HUES6 (cell line): ENCODE results near the gene DNAJA3.

Experiments used
- H3K27ac ChIP-seq: 2 replicates; pipeline ENCODE4 v1.7.0; 2013; ENCODE audit warnings: low read depth, mild to moderate bottlenecking, low read length, inconsistent platforms
- H3K27me3 ChIP-seq: 2 replicates; pipeline ENCODE4 v1.6.1; 2013; ENCODE audit warnings: low read length; ENCODE audit not compliant: control insufficient read depth, insufficient read depth
- H3K36me3 ChIP-seq: 2 replicates; pipeline ENCODE4 v1.6.1; 2013; ENCODE audit warnings: low read length; ENCODE audit not compliant: control insufficient read depth, insufficient read depth
- H3K4me1 ChIP-seq: 2 replicates; pipeline ENCODE4 v1.6.1; 2013; ENCODE audit warnings: low read length; ENCODE audit not compliant: control insufficient read depth, insufficient read depth
- H3K4me3 ChIP-seq: 2 replicates; pipeline ENCODE4 v1.5.1; 2013; ENCODE audit warnings: low read depth, low read length
- H3K9ac ChIP-seq: one replicate; pipeline ENCODE4 v1.6.1; 2013; ENCODE audit warnings: mild to moderate bottlenecking, low read length
- H3K9me3 ChIP-seq: 2 replicates; pipeline ENCODE4 v1.6.1; 2013; ENCODE audit warnings: low read depth, low read length; ENCODE audit not compliant: control insufficient read depth, insufficient read depth

The DNAJA3 gene

DNA sequence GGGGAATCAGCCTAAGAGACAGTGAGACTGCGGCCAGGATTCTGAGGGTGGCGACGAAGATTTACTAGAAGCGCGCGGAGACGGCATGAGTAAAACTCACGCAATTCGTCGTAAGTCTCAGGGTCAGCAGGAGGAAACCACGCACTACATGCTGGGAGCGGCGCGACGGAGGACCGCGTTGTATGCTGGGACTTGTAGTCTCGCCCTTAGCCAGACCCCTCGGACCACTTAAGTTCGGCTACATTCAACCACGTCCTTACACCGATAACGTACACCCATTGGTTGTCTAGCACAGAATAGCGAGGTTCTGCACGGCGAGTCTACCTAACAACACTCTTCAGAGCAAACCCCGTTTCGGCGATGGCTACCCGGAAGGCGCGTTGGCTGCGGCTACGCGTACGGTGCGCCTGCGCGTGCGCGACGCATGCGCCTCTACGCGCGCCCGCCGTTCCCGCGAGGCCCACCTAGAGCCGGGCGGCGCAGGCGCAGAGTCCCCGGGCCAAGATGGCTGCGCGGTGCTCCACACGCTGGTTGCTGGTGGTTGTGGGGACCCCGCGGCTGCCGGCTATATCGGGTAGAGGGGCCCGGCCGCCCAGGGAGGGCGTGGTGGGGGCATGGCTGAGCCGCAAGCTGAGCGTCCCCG is at the start of gene DNAJA3:
DNAJA3 (plus strand) TSS at position 491 of the 643 bp plus-strand sequence; CDS start at position 505, 14 bp downstream.
- Histone ChIP-seq H3K4me3 (peak within 1 kb of the TSS; percentile 88), H3K4me1 (peaks cover 8% of the 10 kb centered on the region; the same call in 1 of the 2 replicates), H3K36me3 (peaks cover 5% of the 10 kb centered on the region), H3K9me3 (no peaks in the 10 kb centered on the region), H3K27ac (peak within 1 kb of the TSS; percentile 80), H3K9ac (peak within 1 kb of the TSS; percentile 96), H3K27me3 (no peaks in the 10 kb centered on the region)

DNA sequence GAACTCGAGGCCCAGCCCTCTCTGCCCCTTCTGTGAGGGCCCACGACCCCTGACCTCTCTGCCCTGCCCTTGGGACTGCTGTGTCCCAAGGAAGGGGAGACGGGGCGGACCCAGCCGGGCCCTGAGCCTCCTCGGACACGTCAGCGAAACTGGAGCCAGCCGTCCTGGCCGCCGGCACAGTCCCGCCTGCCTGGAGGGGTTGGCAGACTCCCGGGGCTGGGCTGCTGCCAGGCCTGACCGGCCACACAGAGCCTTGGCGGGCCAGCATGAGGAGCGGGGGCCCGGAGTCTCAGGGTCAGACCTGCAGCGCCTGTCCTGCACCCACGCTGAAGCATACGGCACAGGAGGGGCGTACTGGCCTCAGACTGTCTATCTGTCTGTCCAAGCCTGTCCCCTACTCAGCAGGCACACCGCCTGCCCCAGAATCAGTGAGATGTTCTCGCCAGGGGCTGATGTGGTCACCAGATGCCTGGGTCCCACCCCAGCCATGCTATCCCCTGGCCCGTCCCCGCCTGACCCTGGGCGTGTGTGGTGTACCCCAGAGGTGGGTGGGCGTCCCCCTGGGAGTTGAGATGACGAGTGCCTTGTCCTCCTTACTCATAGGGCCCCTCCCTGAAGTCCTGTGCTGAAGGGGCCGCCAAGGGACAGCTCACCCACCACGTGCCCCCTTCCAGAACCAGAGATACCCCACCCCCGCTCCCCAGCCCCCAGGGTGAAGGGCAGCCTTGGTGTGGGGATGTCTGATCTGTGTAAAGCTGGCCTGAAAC is 49.4 kb upstream of the DNAJA3 start:
- no peaks in the 10 kb centered on the region for H3K9me3 ChIP-seq
- peak overlapping the region; percentile 38 for H3K9ac ChIP-seq
- peak overlapping the region; percentile 31; the same call in 1 of the 2 replicates for H3K27ac ChIP-seq
- H3K36me3 ChIP-seq: peaks cover 5% of the 10 kb centered on the region; the same call in 1 of the 2 replicates
- H3K4me1 ChIP-seq: peaks cover 71% of the 10 kb centered on the region
- no peak overlapping the region for H3K4me3 ChIP-seq
- no peaks in the 10 kb centered on the region for H3K27me3 ChIP-seq

DNA sequence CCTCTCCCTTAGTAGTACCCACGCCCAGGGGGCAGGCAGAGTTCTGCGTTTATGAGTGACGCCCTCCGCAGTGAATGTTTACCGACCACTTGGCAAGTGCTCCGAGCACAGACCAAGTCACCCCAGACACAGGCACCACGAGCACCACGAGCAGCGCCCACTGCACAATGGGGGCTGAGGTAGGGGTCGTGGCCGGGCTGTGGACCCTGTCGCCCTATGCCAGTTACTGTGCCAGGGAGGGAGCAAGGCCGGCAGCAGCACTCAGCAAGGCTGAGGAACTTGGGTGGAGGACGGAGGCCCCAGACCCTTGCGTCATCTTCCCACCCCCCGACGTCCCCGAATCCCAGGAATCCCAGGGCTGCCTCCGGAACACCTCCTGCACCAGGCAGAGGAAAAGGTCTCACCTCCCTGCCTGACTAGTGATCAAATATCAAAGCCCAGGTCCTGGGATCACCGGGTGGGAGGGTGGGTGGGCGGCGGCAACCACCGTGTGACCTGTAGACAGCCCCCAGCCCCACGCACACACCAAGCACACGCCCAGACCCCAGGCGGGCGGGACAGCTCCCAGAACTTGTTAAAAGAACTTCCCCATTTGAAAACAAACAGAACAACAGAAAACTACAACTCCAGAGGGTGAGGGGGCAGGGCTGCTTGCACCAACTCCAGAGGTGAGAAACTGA is 48.6 kb upstream of the DNAJA3 start:
- peaks cover 7% of the 10 kb centered on the region for H3K36me3 ChIP-seq
- no peak overlapping the region for H3K4me3 ChIP-seq
- H3K27me3 ChIP-seq: no peaks in the 10 kb centered on the region
- peaks cover 69% of the 10 kb centered on the region for H3K4me1 ChIP-seq
- peak overlapping the region; percentile 31; the same call in 1 of the 2 replicates for H3K27ac ChIP-seq
- H3K9me3 ChIP-seq: no peaks in the 10 kb centered on the region
- peak overlapping the region; percentile 38 for H3K9ac ChIP-seq

DNA sequence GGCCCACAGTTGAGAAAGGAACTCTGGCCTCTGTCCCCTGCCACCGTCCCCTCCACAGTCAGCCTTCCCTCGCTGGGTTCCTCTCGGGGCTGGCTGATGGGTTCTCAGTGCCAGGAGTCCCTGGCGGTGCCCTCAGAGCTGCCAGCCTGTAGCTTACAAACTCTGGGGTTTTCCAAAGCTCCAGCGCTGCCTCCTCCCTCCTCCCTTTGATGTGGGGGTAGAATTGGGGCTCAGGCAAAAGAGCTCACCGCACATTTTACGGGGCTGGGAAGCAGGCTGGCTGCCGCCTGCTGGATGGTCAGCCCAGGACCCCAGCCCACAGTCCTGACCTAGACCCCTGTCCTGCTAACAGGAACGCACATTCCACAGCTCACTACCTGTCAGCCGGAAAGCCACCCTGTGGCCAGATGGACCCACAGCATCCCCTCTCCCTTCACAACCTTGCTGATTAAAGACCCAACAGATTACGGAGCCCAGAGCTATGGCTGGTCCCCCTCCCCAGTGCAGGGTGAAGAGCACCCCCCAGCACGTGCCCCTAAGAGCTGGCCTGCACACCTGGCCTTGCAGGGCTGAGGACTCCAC is 48.0 kb upstream of the DNAJA3 start:
- no peak overlapping the region for H3K4me3 ChIP-seq
- peaks cover 66% of the 10 kb centered on the region for H3K4me1 ChIP-seq
- H3K36me3 ChIP-seq: peaks cover 10% of the 10 kb centered on the region
- no peaks in the 10 kb centered on the region for H3K27me3 ChIP-seq
- H3K27ac ChIP-seq: no peak overlapping the region
- no peak overlapping the region for H3K9ac ChIP-seq
- no peaks in the 10 kb centered on the region for H3K9me3 ChIP-seq

DNA sequence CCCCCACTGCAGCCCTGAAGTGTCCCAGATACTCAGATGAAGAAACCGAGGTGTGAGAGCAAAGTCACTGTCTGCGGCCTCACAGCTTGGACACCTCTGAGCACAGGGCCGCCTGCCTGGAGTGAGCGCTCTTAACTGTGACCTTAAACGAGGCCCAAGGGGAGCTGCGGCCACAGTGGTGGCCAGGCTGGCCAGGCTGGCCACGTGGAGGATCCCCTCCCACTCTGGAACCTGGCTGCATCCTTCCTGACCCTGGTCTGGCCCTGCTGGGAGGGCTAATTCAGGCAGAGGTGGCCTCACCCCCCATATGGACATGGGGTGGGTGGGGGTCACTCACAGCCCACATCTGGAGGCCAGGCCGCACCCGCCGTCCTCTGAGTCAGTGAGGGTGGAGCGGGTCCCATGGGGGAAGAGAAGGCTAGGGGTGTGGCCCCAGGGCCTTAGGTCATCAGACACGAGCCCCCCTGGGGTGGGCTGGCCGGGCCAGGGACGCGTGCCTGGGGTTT is 47.5 kb upstream of the DNAJA3 start:
- H3K36me3 ChIP-seq: peaks cover 13% of the 10 kb centered on the region
- no peak overlapping the region for H3K27ac ChIP-seq
- no peak overlapping the region for H3K9ac ChIP-seq

DNA sequence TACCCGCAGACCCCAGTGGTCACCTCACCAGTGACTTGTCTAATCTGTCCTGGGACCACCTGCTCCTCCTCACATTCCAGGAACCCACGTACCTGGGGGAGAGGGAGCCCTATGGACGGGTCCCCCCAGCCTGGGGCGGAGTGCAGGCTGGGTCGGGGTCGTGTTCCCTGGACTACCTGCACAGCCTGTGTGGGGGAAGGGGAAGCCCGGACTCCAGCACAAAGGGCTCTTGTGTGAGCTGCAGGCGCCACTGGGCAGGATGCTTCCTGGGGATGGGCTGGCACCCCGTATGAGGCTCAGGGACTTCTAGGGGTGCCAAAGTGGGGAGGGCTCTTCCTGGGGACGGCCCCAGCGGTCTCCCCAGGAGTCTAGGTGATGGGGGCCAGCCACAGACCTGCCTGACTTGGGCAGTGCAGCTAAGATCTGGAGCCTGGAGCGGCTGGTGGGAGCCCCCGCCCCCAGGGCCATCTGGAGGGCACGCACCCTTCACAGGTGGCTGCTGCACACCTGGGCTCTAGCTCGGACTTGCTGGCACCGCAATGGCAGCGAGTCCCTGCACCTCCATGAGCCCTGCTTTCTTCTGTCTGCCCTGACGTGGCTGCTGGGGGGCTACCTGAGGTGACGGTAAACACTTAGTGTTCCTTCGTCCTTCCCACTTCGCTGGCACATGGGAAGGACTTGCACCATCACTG is 46.5 kb upstream of the DNAJA3 start:
- no peak overlapping the region for H3K4me3 ChIP-seq
- no peaks in the 10 kb centered on the region for H3K9me3 ChIP-seq
- peaks cover 52% of the 10 kb centered on the region for H3K4me1 ChIP-seq
- H3K27ac ChIP-seq: no peak overlapping the region
- no peaks in the 10 kb centered on the region for H3K27me3 ChIP-seq
- H3K36me3 ChIP-seq: peaks cover 13% of the 10 kb centered on the region
- H3K9ac ChIP-seq: no peak overlapping the region

More for the DNA sequence above, 47.5 kb upstream of the DNAJA3 start:
- H3K9me3 ChIP-seq: no peaks in the 10 kb centered on the region
- H3K4me1 ChIP-seq: peaks cover 60% of the 10 kb centered on the region
- no peak overlapping the region for H3K4me3 ChIP-seq
- no peaks in the 10 kb centered on the region for H3K27me3 ChIP-seq

DNA sequence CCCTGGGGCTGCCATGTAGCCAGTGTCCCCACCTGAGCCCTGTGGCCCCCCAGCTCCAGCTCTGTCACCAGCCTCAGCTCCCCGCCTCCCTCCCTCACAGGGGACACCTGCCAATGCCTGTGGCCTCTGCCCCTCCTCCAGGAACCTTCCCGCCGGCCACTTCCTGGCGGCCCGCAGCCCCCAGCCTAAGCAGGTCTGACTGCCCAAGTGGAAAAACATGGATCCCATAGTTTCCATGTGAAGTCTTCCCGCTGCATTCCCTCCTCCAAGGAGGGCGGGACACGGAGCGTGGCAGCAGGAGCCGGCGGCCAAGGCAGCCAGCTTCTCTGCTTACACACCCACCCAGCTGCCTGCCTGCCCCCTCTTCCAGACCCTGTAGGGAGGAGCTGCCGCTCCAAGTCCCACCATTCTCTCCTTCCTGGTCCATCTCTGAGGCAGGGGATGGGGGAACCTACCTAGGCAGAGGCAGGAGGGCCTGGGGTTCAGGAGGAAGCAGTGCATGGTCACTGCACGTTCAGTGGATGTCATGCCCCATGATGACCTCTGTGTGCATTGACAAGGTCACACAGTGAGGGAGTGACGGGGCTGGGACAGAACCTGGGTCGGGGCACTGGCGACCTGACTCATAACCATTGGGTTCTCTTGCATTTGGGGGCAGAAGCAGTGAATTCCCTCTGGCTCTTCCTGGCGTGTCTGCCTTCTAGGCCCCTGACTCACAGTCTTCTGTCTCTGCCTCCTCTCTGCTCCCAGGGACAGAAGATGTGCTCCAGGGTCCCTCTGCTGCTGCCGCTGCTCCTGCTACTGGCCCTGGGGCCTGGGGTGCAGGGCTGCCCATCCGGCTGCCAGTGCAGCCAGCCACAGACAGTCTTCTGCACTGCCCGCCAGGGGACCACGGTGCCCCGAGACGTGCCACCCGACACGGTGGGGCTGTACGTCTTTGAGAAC is 45.3 kb upstream of the DNAJA3 start:
- H3K9ac ChIP-seq: peak overlapping the region; percentile 24
- no peak overlapping the region for H3K4me3 ChIP-seq
- no peaks in the 10 kb centered on the region for H3K9me3 ChIP-seq
- peaks cover 41% of the 10 kb centered on the region for H3K4me1 ChIP-seq
- peaks cover 13% of the 10 kb centered on the region for H3K36me3 ChIP-seq
- no peak overlapping the region for H3K27ac ChIP-seq
- H3K27me3 ChIP-seq: no peaks in the 10 kb centered on the region

DNA sequence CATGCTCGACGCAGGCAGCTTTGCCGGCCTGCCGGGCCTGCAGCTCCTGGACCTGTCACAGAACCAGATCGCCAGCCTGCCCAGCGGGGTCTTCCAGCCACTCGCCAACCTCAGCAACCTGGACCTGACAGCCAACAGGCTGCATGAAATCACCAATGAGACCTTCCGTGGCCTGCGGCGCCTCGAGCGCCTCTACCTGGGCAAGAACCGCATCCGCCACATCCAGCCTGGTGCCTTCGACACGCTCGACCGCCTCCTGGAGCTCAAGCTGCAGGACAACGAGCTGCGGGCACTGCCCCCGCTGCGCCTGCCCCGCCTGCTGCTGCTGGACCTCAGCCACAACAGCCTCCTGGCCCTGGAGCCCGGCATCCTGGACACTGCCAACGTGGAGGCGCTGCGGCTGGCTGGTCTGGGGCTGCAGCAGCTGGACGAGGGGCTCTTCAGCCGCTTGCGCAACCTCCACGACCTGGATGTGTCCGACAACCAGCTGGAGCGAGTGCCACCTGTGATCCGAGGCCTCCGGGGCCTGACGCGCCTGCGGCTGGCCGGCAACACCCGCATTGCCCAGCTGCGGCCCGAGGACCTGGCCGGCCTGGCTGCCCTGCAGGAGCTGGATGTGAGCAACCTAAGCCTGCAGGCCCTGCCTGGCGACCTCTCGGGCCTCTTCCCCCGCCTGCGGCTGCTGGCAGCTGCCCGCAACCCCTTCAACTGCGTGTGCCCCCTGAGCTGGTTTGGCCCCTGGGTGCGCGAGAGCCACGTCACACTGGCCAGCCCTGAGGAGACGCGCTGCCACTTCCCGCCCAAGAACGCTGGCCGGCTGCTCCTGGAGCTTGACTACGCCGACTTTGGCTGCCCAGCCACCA is 44.4 kb upstream of the DNAJA3 start:
- no peaks in the 10 kb centered on the region for H3K9me3 ChIP-seq
- H3K27ac ChIP-seq: no peak overlapping the region
- no peaks in the 10 kb centered on the region for H3K27me3 ChIP-seq
- no peak overlapping the region for H3K4me3 ChIP-seq
- no peak overlapping the region for H3K9ac ChIP-seq
- H3K4me1 ChIP-seq: peaks cover 34% of the 10 kb centered on the region
- H3K36me3 ChIP-seq: peaks cover 13% of the 10 kb centered on the region
